Calu3 (cell line): ENCODE measurements around the gene MYOZ2. TPM values are rescaled to one million over a fixed set of nuclear protein-coding genes. Genes with fewer than 3 reads are reported as not detected.
A peak's percentile ranks its signal among the peaks of the same experiment; 100 is the strongest.

Experiments
- BruUV-seq: library from RNA; stranded (reverse); fragments of 400-500 nt; replicated peaks from 2 replicates; lab custom pipeline; 2021; lab: Mats Ljungman, UMichigan
- CTCF ChIA-PET: fragments of 300-600 bp; sonication (Branson Sonifier 250); formaldehyde crosslinking; loops from one replicate; lab custom pipeline; 2022; ENCODE audit warnings: antibody characterized with exemption; lab: Charles Lee
- DNase-seq: peaks from one replicate; pipeline ENCODE4 v3.0.0; 2022
- H3K27ac Mint-ChIP-seq: one replicate; pipeline ENCODE4 v1.8.0; 2022; ENCODE audit warnings: mixed read lengths; ENCODE audit not compliant: unreplicated experiment
- H3K27me3 Mint-ChIP-seq: one replicate; pipeline ENCODE4 v1.8.0; 2022; ENCODE audit warnings: mixed read lengths; ENCODE audit not compliant: unreplicated experiment
- H3K36me3 Mint-ChIP-seq: one replicate; pipeline ENCODE4 v1.8.0; 2022; ENCODE audit warnings: mild to moderate bottlenecking, moderate library complexity, mixed read lengths; ENCODE audit not compliant: insufficient read depth, unreplicated experiment
- H3K4me1 Mint-ChIP-seq: one replicate; pipeline ENCODE4 v1.8.0; 2022; ENCODE audit warnings: mild to moderate bottlenecking, low read depth, mixed read lengths; ENCODE audit not compliant: unreplicated experiment
- H3K4me3 Mint-ChIP-seq: one replicate; pipeline ENCODE4 v1.8.0; 2022; ENCODE audit warnings: mild to moderate bottlenecking, low read depth, moderate library complexity, mixed read lengths; ENCODE audit not compliant: unreplicated experiment
- H3K9me3 Mint-ChIP-seq: one replicate; pipeline ENCODE4 v1.8.0; 2022; ENCODE audit warnings: low read depth, mixed read lengths; ENCODE audit not compliant: unreplicated experiment
- intact Hi-C: fragments of 100-400 bp; cut with micrococcal nuclease; formaldehyde crosslinking; loops from one replicate; pipeline ENCODE4 v1.10.0; 2022; ENCODE audit not compliant: unreplicated experiment
- total RNA-seq: library from RNA; stranded (reverse); gene quantifications from 2 replicates; pipeline ENCODE4 v1.2.3, GENCODE V29; 2022
- TF ChIP-seq, protein P1 (sequence below): fragments of 200-600 bp; IDR thresholded peaks from one replicate; pipeline ENCODE4 v1.8.0; 2022; ENCODE audit warnings: antibody characterized with exemption; ENCODE audit not compliant: unreplicated experiment

Gene MYOZ2
- total RNA-seq, 1 experiment from 2014 or later, result not detected

DNA sequence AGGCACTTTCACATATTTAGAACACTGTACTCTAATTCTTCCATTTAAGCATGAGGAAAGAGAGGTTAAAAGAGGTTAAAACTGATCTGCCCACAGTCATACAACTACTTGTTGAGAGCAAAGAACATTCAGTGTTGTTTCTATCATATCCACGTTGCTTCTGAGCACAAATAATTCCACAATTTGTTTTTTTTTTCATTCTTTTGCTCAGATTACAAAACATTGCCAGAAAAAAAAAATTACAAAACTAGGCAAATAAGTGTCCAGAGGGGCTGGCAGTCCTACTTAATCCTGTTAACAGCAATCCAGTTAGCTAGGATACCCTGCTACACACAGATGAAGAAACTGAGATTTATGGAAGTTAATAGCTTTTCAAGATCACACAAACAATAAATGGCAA lies 70.5 kb downstream of the MYOZ2 start:
- intact Hi-C loops, result no loop called here
- no TSS peak for BruUV-seq
- Mint-ChIP-seq H3K4me3 (no peak overlapping the region), H3K36me3 (peaks cover 7% of the 10 kb centered on the region), H3K27me3 (no peaks in the 10 kb centered on the region), H3K4me1 (peaks cover 25% of the 10 kb centered on the region), H3K27ac (no peak overlapping the region), H3K9me3 (no peaks in the 10 kb centered on the region)
- CTCF ChIA-PET, result no interaction called here
- no peak for DNase-seq
- TF ChIP-seq, protein P1, sequence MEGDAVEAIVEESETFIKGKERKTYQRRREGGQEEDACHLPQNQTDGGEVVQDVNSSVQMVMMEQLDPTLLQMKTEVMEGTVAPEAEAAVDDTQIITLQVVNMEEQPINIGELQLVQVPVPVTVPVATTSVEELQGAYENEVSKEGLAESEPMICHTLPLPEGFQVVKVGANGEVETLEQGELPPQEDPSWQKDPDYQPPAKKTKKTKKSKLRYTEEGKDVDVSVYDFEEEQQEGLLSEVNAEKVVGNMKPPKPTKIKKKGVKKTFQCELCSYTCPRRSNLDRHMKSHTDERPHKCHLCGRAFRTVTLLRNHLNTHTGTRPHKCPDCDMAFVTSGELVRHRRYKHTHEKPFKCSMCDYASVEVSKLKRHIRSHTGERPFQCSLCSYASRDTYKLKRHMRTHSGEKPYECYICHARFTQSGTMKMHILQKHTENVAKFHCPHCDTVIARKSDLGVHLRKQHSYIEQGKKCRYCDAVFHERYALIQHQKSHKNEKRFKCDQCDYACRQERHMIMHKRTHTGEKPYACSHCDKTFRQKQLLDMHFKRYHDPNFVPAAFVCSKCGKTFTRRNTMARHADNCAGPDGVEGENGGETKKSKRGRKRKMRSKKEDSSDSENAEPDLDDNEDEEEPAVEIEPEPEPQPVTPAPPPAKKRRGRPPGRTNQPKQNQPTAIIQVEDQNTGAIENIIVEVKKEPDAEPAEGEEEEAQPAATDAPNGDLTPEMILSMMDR, result no peak

DNA sequence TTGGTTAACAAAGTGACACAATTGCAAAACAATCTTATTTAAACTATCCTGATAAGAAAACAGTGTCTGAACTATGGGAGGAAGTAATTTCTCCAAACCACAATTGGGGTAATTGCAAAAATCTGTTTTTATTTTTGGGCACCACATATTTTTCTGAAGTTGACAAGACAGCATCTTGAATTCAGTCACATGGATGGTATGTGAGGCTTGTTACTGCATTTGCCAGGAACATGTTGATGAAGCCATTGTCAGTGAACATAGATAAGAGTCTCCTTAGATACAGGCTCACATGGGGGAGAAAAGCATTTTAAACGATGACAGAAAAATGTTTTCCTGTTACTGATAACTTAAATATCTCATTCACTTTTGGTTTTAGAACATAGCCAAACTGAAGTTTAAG lies 71.4 kb downstream of the MYOZ2 start:
- TF ChIP-seq, protein P1, result no peak
- BruUV-seq, result no TSS peak
- CTCF ChIA-PET, result no interaction called here
- Mint-ChIP-seq H3K27me3 (no peaks in the 10 kb centered on the region), H3K27ac (no peak overlapping the region), H3K4me3 (no peak overlapping the region), H3K4me1 (peaks cover 30% of the 10 kb centered on the region), H3K36me3 (peaks cover 15% of the 10 kb centered on the region), H3K9me3 (no peaks in the 10 kb centered on the region)
- intact Hi-C loops, result no loop called here
- no peak for DNase-seq

DNA sequence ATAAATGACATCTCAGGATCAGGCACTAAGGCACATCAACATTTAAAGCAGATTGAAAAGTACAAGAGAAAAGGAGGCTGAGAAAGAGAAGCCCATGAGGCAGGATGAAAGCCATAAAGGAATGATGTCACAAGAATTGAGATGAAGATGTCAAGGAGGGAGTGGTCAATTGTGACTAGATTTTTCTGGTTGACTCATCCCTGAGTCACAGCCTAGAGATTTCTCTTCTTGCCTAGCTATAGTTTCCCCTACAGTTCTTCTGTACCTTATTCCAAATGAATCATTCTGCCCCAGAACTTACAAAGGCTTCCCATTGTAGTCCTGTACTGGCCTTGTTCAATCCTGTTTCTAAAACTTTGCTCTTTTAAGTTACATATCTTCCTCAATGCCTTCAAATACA lies 73.4 kb downstream of the MYOZ2 start:
- intact Hi-C loops, result no loop called here
- peak; percentile 18 for DNase-seq
- no peak overlapping the region for H3K4me3 Mint-ChIP-seq
- no peaks in the 10 kb centered on the region for H3K9me3 Mint-ChIP-seq
- BruUV-seq, result no TSS peak
- H3K4me1 Mint-ChIP-seq, result peaks cover 30% of the 10 kb centered on the region
- peak overlapping the region; percentile 74 for H3K27ac Mint-ChIP-seq
- TF ChIP-seq, protein P1, result no peak
- H3K27me3 Mint-ChIP-seq, result no peaks in the 10 kb centered on the region
- peaks cover 36% of the 10 kb centered on the region for H3K36me3 Mint-ChIP-seq
- CTCF ChIA-PET, result interaction anchor here (0.6 to 1.3 kb wide), 2 partner anchors 31 to 107 kb away, joined by 3 read pairs; no protein-coding TSS in a partner anchor

DNA sequence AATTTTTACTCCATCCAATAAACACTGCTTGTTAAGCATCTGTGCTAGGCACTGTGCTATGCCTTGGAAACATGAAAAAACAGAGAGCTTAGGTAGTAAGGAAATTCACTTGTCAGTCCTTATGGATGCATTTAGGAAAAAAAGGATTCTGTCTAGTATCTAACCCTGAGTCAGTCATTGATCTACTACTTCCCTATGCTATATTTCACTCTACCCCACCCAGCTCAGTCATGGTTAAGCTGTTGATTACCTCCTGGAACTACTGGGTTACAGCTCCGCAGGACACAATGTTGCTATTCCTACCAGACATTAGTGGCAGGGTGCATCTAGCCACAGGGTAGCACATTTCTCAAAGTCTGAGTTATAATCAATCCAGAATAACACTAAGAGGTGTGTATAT lies 74.0 kb downstream of the MYOZ2 start:
- Mint-ChIP-seq H3K27me3 (no peaks in the 10 kb centered on the region), H3K27ac (peak overlapping the region; percentile 74), H3K4me3 (no peak overlapping the region), H3K9me3 (no peaks in the 10 kb centered on the region), H3K36me3 (peaks cover 41% of the 10 kb centered on the region), H3K4me1 (peaks cover 30% of the 10 kb centered on the region)
- TF ChIP-seq, protein P1, result no peak
- no peak for DNase-seq
- CTCF ChIA-PET, result interaction anchor here (1.3 kb wide), 1 partner anchor 107 kb away, joined by 3 read pairs; no protein-coding TSS in a partner anchor
- no TSS peak for BruUV-seq
- intact Hi-C loops, result no loop called here
